Uterus (tissue), 4 donors: Measurements from ENCODE around the gene KANSL1. TPM values are rescaled to one million over a fixed set of nuclear protein-coding genes. Genes with fewer than 3 reads are reported as not detected.

Source experiments
- DNase-seq, 2 donors: peaks; one replicate each; pipeline ENCODE4 v3.0.0-alpha.2; 2019 to 2020
- H3K27ac ChIP-seq, 2 donors: fragments of 200-600 bp; sonication (generic); 1 replicate in 1 of 2; 2 replicates in 1 of 2; pipeline ENCODE4 v1.5.1; 2016 to 2018
- H3K27me3 ChIP-seq, 2 donors: fragments of 200-600 bp; sonication (generic); one replicate each; pipeline ENCODE4 v1.5.1; 2018 to 2019; ENCODE audit warnings: control low read depth in 1 of 2
- H3K36me3 ChIP-seq, 2 donors: fragments of 200-600 bp; sonication (generic); one replicate each; pipeline ENCODE4 v1.5.1; 2019; ENCODE audit warnings: control low read depth in 1 of 2
- H3K4me1 ChIP-seq, 2 donors: fragments of 200-600 bp; sonication (generic); one replicate each; pipeline ENCODE4 v1.5.1; 2018 to 2019; ENCODE audit warnings: control low read depth in 1 of 2
- H3K4me3 ChIP-seq, 2 donors: fragments of 200-600 bp; sonication (generic); 1 replicate in 1 of 2; 2 replicates in 1 of 2; pipeline ENCODE4 v1.5.1; 2018 to 2019; ENCODE audit warnings: mild to moderate bottlenecking in 1 of 2
- H3K9me3 ChIP-seq, 2 donors: fragments of 200-600 bp; sonication (generic); one replicate each; pipeline ENCODE4 v1.5.1; 2019; ENCODE audit warnings: control low read depth in 1 of 2
- CTCF ChIP-seq, 4 experiments: fragments of 200-600 bp in 2 of 4; fragments of 450-650 bp in 2 of 4; sonication (generic) in 2 of 4; IDR thresholded peaks; one replicate each; pipeline ENCODE4 v1.5.1; 2016 to 2019; ENCODE audit warnings: antibody characterized with exemption in 4 of 4, mild to moderate bottlenecking in 2 of 4, moderate library complexity in 1 of 4
- POLR2A ChIP-seq, 2 donors: fragments of 450-650 bp; IDR thresholded peaks; one replicate each; pipeline ENCODE4 v1.6.1; 2016; ENCODE audit warnings: antibody characterized with exemption in 2 of 2, mild to moderate bottlenecking in 1 of 2, moderate library complexity in 1 of 2
- intact Hi-C: fragments of 100-400 bp; cut with DNase I; formaldehyde crosslinking; loops from one replicate; pipeline ENCODE4 v1.15.1; 2023; ENCODE audit warnings: low total_unique reads
- total RNA-seq, 4 donors: library from RNA; depleted of rRNA in 3 of 4; stranded (reverse); fragments of >200 nt in 3 of 4; gene quantifications; one replicate each; pipeline versions ENCODE4 v1.1.0 to v1.2.4, GENCODE V29; 2014 to 2023
- donor health status: DM: yes; HTN: yes; CAD: no.

The KANSL1 gene
- total RNA-seq, 4 donors from 2014 or later: 55.8 to 192 (median 146) TPM

GRCh38 chr17:46060461-46060860 lies 132.8 kb downstream of the KANSL1 start:
- H3K4me1 ChIP-seq: no peaks in the 10 kb centered on the region
- intact Hi-C loops: no loop called here
- no peak overlapping the region for H3K4me3 ChIP-seq
- H3K27me3 ChIP-seq: no peaks in the 10 kb centered on the region
- no peaks in the 10 kb centered on the region for H3K36me3 ChIP-seq
- TF ChIP-seq POLR2A (IDR thresholded peaks at IDR 0.05): no peak
- no peak for TF ChIP-seq CTCF (IDR thresholded peaks at IDR 0.05)
- no peaks in the 10 kb centered on the region for H3K9me3 ChIP-seq
- H3K27ac ChIP-seq: no peak overlapping the region
- DNase-seq: no peak

GRCh38 chr17:46059486-46059885 lies 133.7 kb downstream of the KANSL1 start:
- no peak overlapping the region for H3K27ac ChIP-seq
- no peaks in the 10 kb centered on the region for H3K36me3 ChIP-seq
- H3K4me1 ChIP-seq: no peaks in the 10 kb centered on the region
- no peaks in the 10 kb centered on the region for H3K9me3 ChIP-seq
- intact Hi-C loops: no loop called here
- DNase-seq: no peak
- H3K4me3 ChIP-seq: no peak overlapping the region
- TF ChIP-seq POLR2A (IDR thresholded peaks at IDR 0.05) (no peak), CTCF (IDR thresholded peaks at IDR 0.05) (no peak)
- H3K27me3 ChIP-seq: no peaks in the 10 kb centered on the region

DNA sequence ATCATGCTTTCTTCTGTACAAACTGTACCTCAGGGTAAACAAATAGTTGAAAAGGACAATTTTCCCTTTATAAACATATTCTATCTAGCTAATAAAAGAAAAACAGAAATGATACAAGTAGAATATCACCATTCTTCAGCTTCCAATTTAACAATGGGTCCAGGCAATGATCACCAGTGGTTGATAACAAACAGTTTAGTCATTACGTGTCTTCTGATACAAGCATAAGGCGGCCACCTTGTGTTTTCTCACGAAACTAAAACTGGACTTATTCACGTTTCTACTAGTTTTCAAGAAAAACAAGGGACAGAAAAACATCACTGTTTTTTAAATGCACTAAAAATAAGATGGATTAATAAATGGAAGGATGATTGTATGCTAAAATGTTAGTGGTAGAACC lies 135.9 kb downstream of the KANSL1 start:
- no peaks in the 10 kb centered on the region for H3K27me3 ChIP-seq
- H3K4me3 ChIP-seq: no peak overlapping the region
- intact Hi-C loops: no loop called here
- no peak for TF ChIP-seq POLR2A (IDR thresholded peaks at IDR 0.05)
- TF ChIP-seq CTCF (IDR thresholded peaks at IDR 0.05): no peak
- no peaks in the 10 kb centered on the region for H3K9me3 ChIP-seq
- H3K27ac ChIP-seq: no peak overlapping the region
- no peaks in the 10 kb centered on the region for H3K4me1 ChIP-seq
- no peak for DNase-seq
- H3K36me3 ChIP-seq: no peaks in the 10 kb centered on the region

GRCh38 chr17:46056800-46057304 lies 136.4 kb downstream of the KANSL1 start:
- intact Hi-C loops: no loop called here
- H3K4me1 ChIP-seq: no peaks in the 10 kb centered on the region
- no peaks in the 10 kb centered on the region for H3K36me3 ChIP-seq
- no peaks in the 10 kb centered on the region for H3K9me3 ChIP-seq
- peak overlapping the region in 1 of 2 donors; percentile 1 for H3K27ac ChIP-seq
- TF ChIP-seq POLR2A (IDR thresholded peaks at IDR 0.05): no peak
- no peak for TF ChIP-seq CTCF (IDR thresholded peaks at IDR 0.05)
- no peaks in the 10 kb centered on the region for H3K27me3 ChIP-seq
- no peak overlapping the region for H3K4me3 ChIP-seq
- DNase-seq: no peak

DNA sequence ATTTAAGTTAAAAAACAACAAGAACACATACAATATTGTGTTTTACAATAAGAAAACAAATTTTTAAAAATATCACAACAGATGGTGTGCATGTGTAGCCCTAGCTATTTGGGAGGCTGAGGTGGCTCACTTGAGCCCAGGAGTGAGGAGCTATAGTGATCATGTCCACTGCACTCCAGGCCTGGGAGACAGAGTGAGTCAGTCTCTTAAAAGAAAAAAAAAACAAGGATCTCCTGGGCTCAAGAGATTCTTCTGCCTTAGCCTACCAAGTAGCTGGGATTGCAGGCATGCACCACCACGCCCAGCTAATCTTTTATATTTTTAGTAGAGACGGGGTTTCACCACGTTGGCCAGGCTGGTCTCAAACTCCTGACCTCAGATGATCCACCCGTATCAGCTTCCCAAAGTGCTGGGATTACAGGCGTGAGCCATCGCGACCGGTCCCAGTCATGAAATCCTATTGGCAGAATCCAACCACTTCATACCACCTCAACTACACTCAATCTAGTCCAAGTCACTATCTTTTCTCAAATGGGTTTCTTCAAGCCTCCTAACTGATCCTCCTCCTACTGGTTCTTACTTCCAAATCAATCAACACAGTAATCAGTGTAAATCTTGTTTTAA lies 139.2 kb downstream of the KANSL1 start:
- intact Hi-C loops: no loop called here
- no peak for DNase-seq
- H3K36me3 ChIP-seq: no peaks in the 10 kb centered on the region
- H3K27ac ChIP-seq: no peak overlapping the region
- H3K4me1 ChIP-seq: no peaks in the 10 kb centered on the region
- no peak overlapping the region for H3K4me3 ChIP-seq
- no peaks in the 10 kb centered on the region for H3K27me3 ChIP-seq
- TF ChIP-seq POLR2A (IDR thresholded peaks at IDR 0.05) (no peak), CTCF (IDR thresholded peaks at IDR 0.05) (no peak)
- H3K9me3 ChIP-seq: no peaks in the 10 kb centered on the region
